Epithelial cell of proximal tubule (primary cell): Measurements from ENCODE around the gene TCERG1L. TPM values are rescaled to one million over a fixed set of nuclear protein-coding genes. Genes with fewer than 3 reads are reported as not detected.

Experiments used
- DNase-seq: peaks from one replicate; pipeline ENCODE4 v3.0.0-alpha.2; 2011; ENCODE audit warnings: low read depth
- H3K4me3 ChIP-seq: 2 replicates; pipeline ENCODE4 v1.5.1; 2011; ENCODE audit warnings: low read depth, mild to moderate bottlenecking, low read length
- total RNA-seq: library from RNA; depleted of rRNA; stranded (reverse); fragments of >200 nt; gene quantifications from 2 replicates; pipeline ENCODE4 v1.2.3, GENCODE V29; 2015
- TF ChIP-seq, protein P1 (sequence below): conservative IDR thresholded peaks from 2 replicates; pipeline ENCODE4 v1.5.1; 2012; ENCODE audit warnings: low read depth, mild to moderate bottlenecking, low read length

Gene TCERG1L
- total RNA-seq, 1 donor from 2014 or later, result not detected

- no peak for DNase-seq
- TF ChIP-seq, protein P1, sequence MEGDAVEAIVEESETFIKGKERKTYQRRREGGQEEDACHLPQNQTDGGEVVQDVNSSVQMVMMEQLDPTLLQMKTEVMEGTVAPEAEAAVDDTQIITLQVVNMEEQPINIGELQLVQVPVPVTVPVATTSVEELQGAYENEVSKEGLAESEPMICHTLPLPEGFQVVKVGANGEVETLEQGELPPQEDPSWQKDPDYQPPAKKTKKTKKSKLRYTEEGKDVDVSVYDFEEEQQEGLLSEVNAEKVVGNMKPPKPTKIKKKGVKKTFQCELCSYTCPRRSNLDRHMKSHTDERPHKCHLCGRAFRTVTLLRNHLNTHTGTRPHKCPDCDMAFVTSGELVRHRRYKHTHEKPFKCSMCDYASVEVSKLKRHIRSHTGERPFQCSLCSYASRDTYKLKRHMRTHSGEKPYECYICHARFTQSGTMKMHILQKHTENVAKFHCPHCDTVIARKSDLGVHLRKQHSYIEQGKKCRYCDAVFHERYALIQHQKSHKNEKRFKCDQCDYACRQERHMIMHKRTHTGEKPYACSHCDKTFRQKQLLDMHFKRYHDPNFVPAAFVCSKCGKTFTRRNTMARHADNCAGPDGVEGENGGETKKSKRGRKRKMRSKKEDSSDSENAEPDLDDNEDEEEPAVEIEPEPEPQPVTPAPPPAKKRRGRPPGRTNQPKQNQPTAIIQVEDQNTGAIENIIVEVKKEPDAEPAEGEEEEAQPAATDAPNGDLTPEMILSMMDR, result no peak
- no peak overlapping the region for H3K4me3 ChIP-seq
These were observed 60.9 kb downstream of the TCERG1L start for GRCh38 chr10:131250454-131251145.

DNA sequence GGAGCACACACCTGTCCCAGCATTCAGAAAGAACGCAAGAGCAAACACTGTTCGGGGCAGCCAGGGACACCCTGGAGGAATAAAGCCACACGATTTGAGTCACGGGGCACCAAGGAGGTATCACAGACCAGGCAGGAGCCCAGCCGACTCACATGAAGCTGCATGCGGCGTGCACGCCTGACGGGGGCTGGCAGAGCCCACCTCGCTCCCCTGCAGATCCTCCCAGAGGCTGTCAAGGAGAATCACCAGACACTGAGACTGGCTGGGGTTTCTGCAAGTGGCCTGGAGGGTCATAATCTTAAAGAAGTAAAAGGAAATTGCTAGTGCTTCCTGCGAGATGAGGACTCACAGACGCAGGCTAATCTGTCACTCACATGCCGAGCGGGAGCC lies 61.6 kb downstream of the TCERG1L start:
- H3K4me3 ChIP-seq, result no peak overlapping the region
- no peak for DNase-seq
- TF ChIP-seq, protein P1, result no peak

GRCh38 chr10:131249238-131249954 lies 62.1 kb downstream of the TCERG1L start:
- DNase-seq, result no peak
- no peak overlapping the region for H3K4me3 ChIP-seq
- TF ChIP-seq, protein P1, result no peak

DNA sequence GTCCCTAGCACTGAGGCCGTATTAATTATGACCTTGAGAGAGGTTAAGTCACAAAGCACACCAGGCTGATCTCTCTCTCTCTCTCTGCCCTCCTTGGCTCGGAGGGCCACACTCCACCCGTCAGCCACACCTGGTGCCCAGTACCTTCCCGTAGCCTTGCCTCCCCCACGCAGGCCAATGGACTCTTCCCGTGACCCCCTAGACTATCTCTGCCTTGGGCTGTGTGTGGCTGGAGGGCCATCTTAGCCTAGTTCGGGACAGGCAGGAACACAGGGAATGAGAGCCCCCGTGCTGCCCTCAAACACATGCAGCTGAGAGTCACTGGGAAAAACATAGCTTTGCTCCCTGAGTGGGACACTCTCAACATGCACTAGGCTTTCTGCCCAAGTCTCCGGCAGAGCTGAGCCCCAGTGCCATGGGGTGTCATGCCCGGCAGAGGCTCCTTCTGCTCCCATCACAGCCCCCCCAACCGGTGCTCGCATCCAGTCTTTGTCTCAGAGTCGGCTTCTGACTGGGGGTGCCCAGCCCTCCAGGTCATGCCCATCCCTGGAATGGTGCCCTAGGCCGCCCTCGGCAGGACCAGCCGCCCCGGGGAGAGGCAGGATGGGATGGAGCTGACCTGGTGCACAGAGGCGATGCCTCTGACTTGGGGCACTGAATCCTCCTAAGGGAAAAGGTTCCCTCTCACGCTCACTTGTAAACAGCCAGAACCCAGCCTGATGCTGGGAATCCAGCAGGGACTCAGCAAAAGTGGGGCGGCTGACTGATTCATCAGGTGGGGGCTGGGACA lies 63.0 kb downstream of the TCERG1L start:
- TF ChIP-seq, protein P1, result no peak
- no peak overlapping the region for H3K4me3 ChIP-seq
- no peak for DNase-seq

GRCh38 chr10:131247873-131248272 lies 63.6 kb downstream of the TCERG1L start:
- H3K4me3 ChIP-seq, result no peak overlapping the region
- TF ChIP-seq, protein P1, result no peak

GRCh38 chr10:131246775-131247174 lies 64.7 kb downstream of the TCERG1L start:
- H3K4me3 ChIP-seq, result no peak overlapping the region
- TF ChIP-seq, protein P1, result no peak
- no peak for DNase-seq

More at GRCh38 chr10:131247873-131248272, 63.6 kb downstream of the TCERG1L start:
- DNase-seq, result no peak
